ENCODE results near the gene PEX3. TPM values are rescaled to one million over a fixed set of nuclear protein-coding genes. Genes with fewer than 3 reads are reported as not detected.
"Not testable (repeated sequence)": the region's sequence is repeated elsewhere in the genome, so short reads cannot be mapped to it uniquely, and the experiment has no call there.

Gene PEX3
- total RNA-seq, 6 donors from 2014 or later: 3.4 to 18.5 (median 13.1) TPM

DNA sequence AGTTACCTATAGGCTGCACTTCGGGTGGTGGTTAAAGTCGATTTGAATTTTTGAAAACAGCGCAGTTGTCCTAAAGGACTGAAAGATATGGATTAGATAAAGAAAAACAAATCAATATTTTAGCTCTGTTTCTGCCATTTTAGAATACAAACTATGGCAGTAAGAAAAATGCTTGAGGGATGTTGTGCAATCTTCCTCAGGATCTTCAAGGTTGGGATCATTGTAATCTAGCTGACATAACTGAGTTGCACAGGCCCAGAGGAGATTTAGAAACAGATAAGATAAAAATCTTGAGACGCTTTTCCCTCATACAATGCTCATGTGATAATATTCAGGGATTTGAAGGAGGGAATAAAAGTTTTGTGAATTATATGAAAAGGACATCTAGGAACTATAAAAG is 926 bp downstream of the PEX3 start:
- ATAC-seq (ENCODE audit: low FRiP score in 2 of 2) (no peak), DNase-seq (no peak)
- Histone ChIP-seq H3K36me3 (no peaks in the 10 kb centered on the region), H3K4me1 (peaks cover 17 to 29% (median 19%) of the 10 kb centered on the region in 4 donors), H3K27me3 (no peaks in the 10 kb centered on the region), H3K9me3 (no peaks in the 10 kb centered on the region), H3K4me3 (peak overlapping the region in 3 of 4 donors; percentile 61 to 82 (median 66)), H3K27ac (peak overlapping the region in 3 of 4 donors; percentile 80 to 81 (median 81))
- TF ChIP-seq POLR2A (IDR thresholded peaks at IDR 0.05) (no peak), EP300 (IDR thresholded peaks at IDR 0.05) (no peak), POLR2AphosphoS5 (IDR thresholded peaks at IDR 0.05) (no peak)
- TF ChIP-seq, protein P1, sequence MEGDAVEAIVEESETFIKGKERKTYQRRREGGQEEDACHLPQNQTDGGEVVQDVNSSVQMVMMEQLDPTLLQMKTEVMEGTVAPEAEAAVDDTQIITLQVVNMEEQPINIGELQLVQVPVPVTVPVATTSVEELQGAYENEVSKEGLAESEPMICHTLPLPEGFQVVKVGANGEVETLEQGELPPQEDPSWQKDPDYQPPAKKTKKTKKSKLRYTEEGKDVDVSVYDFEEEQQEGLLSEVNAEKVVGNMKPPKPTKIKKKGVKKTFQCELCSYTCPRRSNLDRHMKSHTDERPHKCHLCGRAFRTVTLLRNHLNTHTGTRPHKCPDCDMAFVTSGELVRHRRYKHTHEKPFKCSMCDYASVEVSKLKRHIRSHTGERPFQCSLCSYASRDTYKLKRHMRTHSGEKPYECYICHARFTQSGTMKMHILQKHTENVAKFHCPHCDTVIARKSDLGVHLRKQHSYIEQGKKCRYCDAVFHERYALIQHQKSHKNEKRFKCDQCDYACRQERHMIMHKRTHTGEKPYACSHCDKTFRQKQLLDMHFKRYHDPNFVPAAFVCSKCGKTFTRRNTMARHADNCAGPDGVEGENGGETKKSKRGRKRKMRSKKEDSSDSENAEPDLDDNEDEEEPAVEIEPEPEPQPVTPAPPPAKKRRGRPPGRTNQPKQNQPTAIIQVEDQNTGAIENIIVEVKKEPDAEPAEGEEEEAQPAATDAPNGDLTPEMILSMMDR (IDR thresholded peaks at IDR 0.05): no peak
- WGBS, 2 donors: 32 to 34% methylated on average over 4 of the region's 4 CpGs

GRCh38 chr6:143457563-143458359 is 7.2 kb downstream of the PEX3 start:
- Histone ChIP-seq H3K27ac (peak overlapping the region; percentile 16 to 46 (median 34)), H3K4me3 (no peak overlapping the region), H3K9me3 (no peaks in the 10 kb centered on the region), H3K27me3 (no peaks in the 10 kb centered on the region), H3K4me1 (peaks cover 0 to 9% (median 4%) of the 10 kb centered on the region in 4 donors), H3K36me3 (peaks cover 0 to 13% (median 2%) of the 10 kb centered on the region in 4 donors)
- DNase-seq (no peak), ATAC-seq (ENCODE audit: low FRiP score in 2 of 2) (peak in 1 of 2 donors; percentile 49)
- TF ChIP-seq, protein P1 (IDR thresholded peaks at IDR 0.05): no peak
- TF ChIP-seq POLR2AphosphoS5 (IDR thresholded peaks at IDR 0.05): no peak
- TF ChIP-seq EP300 (IDR thresholded peaks at IDR 0.05): no peak
- no peak for TF ChIP-seq POLR2A (IDR thresholded peaks at IDR 0.05)
- WGBS, 2 donors: 79 to 89% methylated on average over 2 of the region's 2 CpGs

- DNase-seq (no peak), ATAC-seq (ENCODE audit: low FRiP score in 2 of 2) (no peak)
- Histone ChIP-seq H3K27ac (no peak overlapping the region), H3K9me3 (peaks cover 0 to 2% (median 0%) of the 10 kb centered on the region in 4 donors), H3K27me3 (no peaks in the 10 kb centered on the region), H3K4me1 (no peaks in the 10 kb centered on the region), H3K36me3 (peaks cover 0 to 9% (median 2%) of the 10 kb centered on the region in 4 donors), H3K4me3 (no peak overlapping the region)
- WGBS, 2 donors: 93 to 98% methylated on average over 2 of the region's 2 CpGs
- TF ChIP-seq POLR2A (IDR thresholded peaks at IDR 0.05) (no peak), POLR2AphosphoS5 (IDR thresholded peaks at IDR 0.05) (no peak), EP300 (IDR thresholded peaks at IDR 0.05) (no peak)
- TF ChIP-seq, protein P1 (IDR thresholded peaks at IDR 0.05): no peak
Measured at GRCh38 chr6:143465546-143465945, 14.9 kb downstream of the PEX3 start.

GRCh38 chr6:143468026-143468425 is 17.4 kb downstream of the PEX3 start:
- H3K27me3 ChIP-seq: no peaks in the 10 kb centered on the region
- H3K36me3 ChIP-seq: peaks cover 5 to 22% (median 7%) of the 10 kb centered on the region in 4 donors
- TF ChIP-seq POLR2A (IDR thresholded peaks at IDR 0.05): no peak
- DNase-seq (no peak), ATAC-seq (ENCODE audit: low FRiP score in 2 of 2) (no peak)
- H3K4me1 ChIP-seq: no peaks in the 10 kb centered on the region
- peaks cover 0 to 2% (median 0%) of the 10 kb centered on the region in 4 donors for H3K9me3 ChIP-seq
- H3K27ac ChIP-seq: no peak overlapping the region
- H3K4me3 ChIP-seq: no peak overlapping the region

GRCh38 chr6:143468823-143469222 is 18.2 kb downstream of the PEX3 start:
- not testable (repeated sequence) for DNase-seq; H3K27ac ChIP-seq; H3K9me3 ChIP-seq; H3K4me3 ChIP-seq; H3K27me3 ChIP-seq; ATAC-seq (ENCODE audit: low FRiP score in 2 of 2); H3K4me1 ChIP-seq
- H3K36me3 ChIP-seq: peaks cover 5 to 27% (median 7%) of the 10 kb centered on the region in 4 donors
- WGBS, 2 donors: 60 to 89% methylated on average over 2 of the region's 2 CpGs

- Histone ChIP-seq H3K4me1 (no peaks in the 10 kb centered on the region), H3K4me3 (no peak overlapping the region), H3K36me3 (peaks cover 5 to 54% (median 11%) of the 10 kb centered on the region in 4 donors), H3K27ac (no peak overlapping the region), H3K27me3 (no peaks in the 10 kb centered on the region), H3K9me3 (no peaks in the 10 kb centered on the region)
- DNase-seq (no peak), ATAC-seq (ENCODE audit: low FRiP score in 2 of 2) (no peak)
- TF ChIP-seq POLR2A (IDR thresholded peaks at IDR 0.05) (no peak), EP300 (IDR thresholded peaks at IDR 0.05) (no peak), POLR2AphosphoS5 (IDR thresholded peaks at IDR 0.05) (no peak)
- TF ChIP-seq, protein P1 (IDR thresholded peaks at IDR 0.05): no peak
- WGBS, 2 donors: 70 to 88% methylated on average over 1 of the region's 1 CpG
Measured at GRCh38 chr6:143471822-143472221, 21.2 kb downstream of the PEX3 start.
